SK-N-SH (cell line): ENCODE data around the gene BCR. TPM values are rescaled to one million over a fixed set of nuclear protein-coding genes. Genes with fewer than 3 reads are reported as not detected.

Experiments used
- CTCF ChIA-PET: fragments of 300-600, 350-600 bp; formaldehyde crosslinking; extraction: SDS; loops from one replicate; lab custom pipeline; 2021; lab: Yijun Ruan, JAX
- POLR2A ChIA-PET: fragments of 350-600 bp; sonication (Branson Sonifier 250); formaldehyde crosslinking; extraction: SDS; loops from one replicate; lab custom pipeline; 2020; ENCODE audit warnings: antibody characterized with exemption, inconsistent platforms; lab: Yijun Ruan, JAX
- DNase-seq: peaks from one replicate; pipeline ENCODE4 v3.0.0; 2012
- H2AFZ ChIP-seq: fragments of 200-600 bp; sonication (generic); 2 replicates; pipeline ENCODE4 v1.8.1; 2016; ENCODE audit warnings: antibody characterized with exemption, mild to moderate bottlenecking, low read depth
- H3F3A ChIP-seq: fragments of 200-600 bp; sonication (generic); replicated peaks from 2 replicates; pipeline ENCODE3; 2016; ENCODE audit warnings: antibody characterized with exemption, mild to moderate bottlenecking; ENCODE audit not compliant: insufficient read depth
- H3K27ac ChIP-seq, 2 experiments: fragments of 200-500 bp in 1 of 2; fragments of 200-600 bp in 1 of 2; sonication (Bioruptor generic) in 1 of 2; sonication (generic), shearing (Covaris generic) in 1 of 2; 2 replicates each; pipeline versions ENCODE4 v1.5.1 to v1.6.1; 2014 to 2016; ENCODE audit warnings: low read depth in 2 of 2, inconsistent platforms in 1 of 2, low read length in 1 of 2, mild to moderate bottlenecking in 1 of 2, mixed read lengths in 1 of 2
- H3K27me3 ChIP-seq: fragments of 200-600 bp; sonication (generic), shearing (Covaris generic); 2 replicates; pipeline ENCODE4 v1.6.1; 2016; ENCODE audit warnings: mixed run types; ENCODE audit not compliant: insufficient read depth
- H3K36me3 ChIP-seq, 2 experiments: fragments of 200-500 bp in 1 of 2; fragments of 200-600 bp in 1 of 2; sonication (Bioruptor generic) in 1 of 2; sonication (generic) in 1 of 2; replicated peaks in 1 of 2; 2 replicates each; pipeline versions ENCODE3 to v1.5.1; 2014 to 2016; ENCODE audit warnings: low read length in 1 of 2, mild to moderate bottlenecking in 1 of 2; ENCODE audit not compliant: insufficient read depth in 2 of 2, control insufficient read depth in 1 of 2
- H3K4me1 ChIP-seq, 2 experiments: fragments of 200-500 bp in 1 of 2; fragments of 200-600 bp in 1 of 2; sonication (Bioruptor generic) in 1 of 2; sonication (generic), shearing (Covaris generic) in 1 of 2; 2 replicates each; pipeline versions ENCODE4 v1.5.1 to v1.6.1; 2014 to 2016; ENCODE audit warnings: low read depth in 1 of 2, low read length in 1 of 2, mixed run types in 1 of 2; ENCODE audit not compliant: insufficient read depth in 2 of 2, control insufficient read depth in 1 of 2
- H3K4me2 ChIP-seq: fragments of 200-600 bp; sonication (generic), shearing (Covaris generic); 2 replicates; pipeline ENCODE4 v1.6.1; 2017; ENCODE audit warnings: mixed run types
- H3K4me3 ChIP-seq, 2 experiments: fragments of 200-500 bp in 1 of 2; fragments of 200-600 bp in 1 of 2; sonication (Bioruptor generic) in 1 of 2; sonication (generic), shearing (Covaris generic) in 1 of 2; 2 replicates each; pipeline versions ENCODE4 v1.5.1 to v1.8.1; 2014 to 2016; ENCODE audit warnings: low read depth in 2 of 2, inconsistent platforms in 1 of 2, low read length in 1 of 2, mild to moderate bottlenecking in 1 of 2, mixed read lengths in 1 of 2, moderate library complexity in 1 of 2
- H3K79me2 ChIP-seq: fragments of 200-600 bp; sonication (generic); 2 replicates; pipeline ENCODE4 v1.8.1; 2017; ENCODE audit warnings: mild to moderate bottlenecking; ENCODE audit not compliant: insufficient read depth
- H3K9ac ChIP-seq: fragments of 200-600 bp; sonication (generic); 2 replicates; pipeline ENCODE4 v1.6.1; 2017; ENCODE audit warnings: mixed run types
- H3K9me2 ChIP-seq: fragments of 200-600 bp; sonication (generic); 2 replicates; pipeline ENCODE4 v1.6.1; 2017; ENCODE audit warnings: mixed run types
- H3K9me3 ChIP-seq: fragments of 200-600 bp; sonication (generic); 2 replicates; pipeline ENCODE4 v1.6.1; 2017; ENCODE audit warnings: mixed run types, mild to moderate bottlenecking, moderate library complexity
- H4K20me1 ChIP-seq: fragments of 200-600 bp; sonication (generic); 2 replicates; pipeline ENCODE4 v1.6.1; 2017; ENCODE audit warnings: mild to moderate bottlenecking, mixed run types; ENCODE audit not compliant: insufficient read depth
- CTCF ChIP-seq: fragments of 200-600 bp; sonication (generic); IDR thresholded peaks from 2 replicates; pipeline ENCODE4 v1.6.1; 2017; ENCODE audit warnings: antibody characterized with exemption, mild to moderate bottlenecking, moderate library complexity
- ELF1 ChIP-seq: IDR thresholded peaks from 2 replicates; pipeline ENCODE4 v1.4.0; 2012
- FOXJ3 ChIP-seq: sonication (generic); formaldehyde crosslinking; IDR thresholded peaks from 2 replicates; pipeline ENCODE4 v1.5.1; 2020; ENCODE audit warnings: mild to moderate bottlenecking, missing genetic modification reagents
- GATA2 ChIP-seq: sonication (generic); formaldehyde crosslinking; IDR thresholded peaks from 2 replicates; pipeline ENCODE4 v1.5.0; 2020; ENCODE audit warnings: mild to moderate bottlenecking, missing genetic modification reagents
- NFIC ChIP-seq: IDR thresholded peaks from 2 replicates; pipeline ENCODE4 v1.4.0; 2012; ENCODE audit warnings: borderline replicate concordance
- POLR2AphosphoS5 ChIP-seq: IDR thresholded peaks from 2 replicates; pipeline ENCODE4 v1.6.1; 2012; ENCODE audit warnings: low read depth, low read length
- RAD21 ChIP-seq: IDR thresholded peaks from 2 replicates; pipeline ENCODE4 v1.6.1; 2012; ENCODE audit warnings: mild to moderate bottlenecking, low read length
- RCOR1 ChIP-seq: fragments of 150-350 bp; IDR thresholded peaks from 2 replicates; pipeline ENCODE4 v1.6.1; 2017; ENCODE audit warnings: antibody characterized with exemption, low read length
- RXRA ChIP-seq: IDR thresholded peaks from 2 replicates; pipeline ENCODE4 v1.4.0; 2012; ENCODE audit warnings: low read depth, mild to moderate bottlenecking, borderline replicate concordance
- SMC3 ChIP-seq: IDR thresholded peaks from 2 replicates; pipeline ENCODE4 v1.6.1; 2012; ENCODE audit warnings: low read depth, low read length, improper control_type of control experiment
- TEAD4 ChIP-seq: IDR thresholded peaks from 2 replicates; pipeline ENCODE4 v1.4.0; 2012; ENCODE audit warnings: mild to moderate bottlenecking, borderline replicate concordance; ENCODE audit not compliant: insufficient read depth
- USF2 ChIP-seq: fragments of 150-350 bp; IDR thresholded peaks from 2 replicates; pipeline ENCODE4 v1.6.1; 2017; ENCODE audit warnings: antibody characterized with exemption, low read length, low read depth, borderline replicate concordance
- WGBS: methylation state at CpG from one replicate; pipeline ENCODE4 v1.1.6; 2017; ENCODE audit warnings: low lambda C conversion rate; 5-methylcytosine and 5-hydroxymethylcytosine counted together
- polyA plus RNA-seq, 3 experiments: library from polyadenylated mRNA; depleted of rRNA; stranded (reverse); fragments of >200 nt; gene quantifications; 2 replicates each; pipeline ENCODE4 v1.2.3, GENCODE V29; 2012
- TF ChIP-seq, protein P1 (sequence below): IDR thresholded peaks from 2 replicates; pipeline ENCODE4; 2012

Gene BCR
- polyA plus RNA-seq, 1 of the 3 experiments (the other 2 are of a cell fraction), result 50.9 TPM

DNA sequence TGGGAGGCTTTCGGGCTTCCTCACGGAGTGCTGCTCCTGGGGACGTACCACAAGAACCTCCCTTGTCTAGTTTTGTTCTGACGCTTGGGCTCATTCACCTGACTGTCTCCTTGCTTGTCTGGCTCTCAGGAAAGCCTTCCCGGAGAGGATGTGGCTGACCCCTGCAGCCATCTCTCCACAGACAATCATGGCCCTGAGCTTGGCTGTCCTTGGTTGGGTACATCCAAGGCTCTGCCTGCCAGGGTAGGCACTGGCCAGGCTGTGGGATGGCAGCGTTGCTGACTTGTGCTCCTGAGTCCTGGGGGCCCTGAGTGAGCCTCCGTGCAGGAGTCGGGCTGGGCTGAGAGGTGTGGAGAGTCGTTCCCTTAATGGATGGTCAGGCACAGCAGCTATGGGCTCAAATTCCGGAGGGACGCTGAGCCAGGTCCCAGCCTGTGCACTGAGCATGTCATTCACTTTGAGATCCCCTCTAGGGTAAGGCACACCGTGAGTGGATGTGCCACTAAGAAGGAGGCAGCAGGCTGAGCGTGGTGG, 32.8 kb downstream of the BCR start (continued):
- TF ChIP-seq TEAD4 (no peak), SMC3 (no peak), CTCF (no peak)

GRCh38 chr22:23213581-23214334, 33.4 kb downstream of the BCR start:
- H3K9me3 ChIP-seq, result no peaks in the 10 kb centered on the region
- H3K4me1 ChIP-seq, result peaks cover 14 to 46% of the 10 kb centered on the region in 2 experiments; a peak in 3 of 4 replicates
- no peak overlapping the region for H3K4me2 ChIP-seq
- H2AFZ ChIP-seq, result no peak overlapping the region
- ChIA-PET POLR2A (no interaction called here), CTCF (interaction anchor here (0.9 to 1.0 kb wide), 2 partner anchors 10 to 68 kb away, joined by 4 to 6 read pairs; no protein-coding TSS in a partner anchor)
- no peaks in the 10 kb centered on the region for H3K36me3 ChIP-seq
- no peaks in the 10 kb centered on the region for H3F3A ChIP-seq
- H3K4me3 ChIP-seq, result no peak overlapping the region
- H3K9ac ChIP-seq, result no peak overlapping the region
- 90% methylated on average over 11 of the region's 11 CpGs for whole genome bisulfite sequencing
- no peaks in the 10 kb centered on the region for H3K27me3 ChIP-seq
- H4K20me1 ChIP-seq, result peaks cover 73% of the 10 kb centered on the region
- H3K9me2 ChIP-seq, result no peaks in the 10 kb centered on the region
- no peak for TF ChIP-seq CTCF
- peak; percentile 44; the same call in 1 of the 2 replicates for TF ChIP-seq GATA2 (CRISPR knock-in tag)
- no peak for TF ChIP-seq ELF1
- no peak for TF ChIP-seq NFIC
- peaks cover 88% of the 10 kb centered on the region for H3K79me2 ChIP-seq
- H3K27ac ChIP-seq, result peak overlapping the region in 1 of 2 experiments; percentile 47; a peak in 2 of 4 replicates
- no peak for DNase-seq

DNA sequence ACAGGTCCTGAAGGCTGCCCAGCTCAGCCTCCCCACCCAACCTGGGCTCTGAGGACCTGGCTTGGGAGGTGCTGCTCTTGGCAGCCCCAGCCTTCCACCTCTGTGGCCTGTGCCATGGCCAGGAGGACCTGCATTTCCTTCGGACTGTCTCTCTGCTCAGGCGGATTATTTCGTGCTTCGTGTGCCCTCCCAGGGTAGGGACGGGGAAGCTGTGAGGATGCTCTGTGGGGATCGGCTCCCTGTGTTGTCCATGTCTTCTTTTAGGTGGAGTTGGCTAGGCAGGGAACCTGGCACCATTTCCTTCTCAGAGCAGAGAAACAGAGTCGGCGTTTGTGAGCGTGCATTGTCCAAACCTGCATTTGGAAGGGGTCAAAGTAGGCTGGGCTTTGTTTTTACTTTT, 34.1 kb downstream of the BCR start:
- H3K4me3 ChIP-seq, result no peak overlapping the region
- TF ChIP-seq FOXJ3 (no peak), RCOR1 (no peak), POLR2AphosphoS5 (no peak), TEAD4 (no peak), ELF1 (no peak), RAD21 (no peak), RXRA (no peak), USF2 (no peak)
- TF ChIP-seq, protein P1, sequence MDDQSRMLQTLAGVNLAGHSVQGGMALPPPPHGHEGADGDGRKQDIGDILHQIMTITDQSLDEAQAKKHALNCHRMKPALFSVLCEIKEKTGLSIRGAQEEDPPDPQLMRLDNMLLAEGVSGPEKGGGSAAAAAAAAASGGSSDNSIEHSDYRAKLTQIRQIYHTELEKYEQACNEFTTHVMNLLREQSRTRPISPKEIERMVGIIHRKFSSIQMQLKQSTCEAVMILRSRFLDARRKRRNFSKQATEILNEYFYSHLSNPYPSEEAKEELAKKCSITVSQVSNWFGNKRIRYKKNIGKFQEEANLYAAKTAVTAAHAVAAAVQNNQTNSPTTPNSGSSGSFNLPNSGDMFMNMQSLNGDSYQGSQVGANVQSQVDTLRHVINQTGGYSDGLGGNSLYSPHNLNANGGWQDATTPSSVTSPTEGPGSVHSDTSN, result no peak

More for the DNA sequence above, 34.1 kb downstream of the BCR start:
- H3K9me2 ChIP-seq, result no peaks in the 10 kb centered on the region
- no peaks in the 10 kb centered on the region for H3K36me3 ChIP-seq
- peaks cover 92% of the 10 kb centered on the region for H3K79me2 ChIP-seq
- H3K9me3 ChIP-seq, result no peaks in the 10 kb centered on the region
- H3K4me2 ChIP-seq, result no peak overlapping the region
- WGBS, result 95% methylated on average over 7 of the region's 9 CpGs
- DNase-seq, result no peak
- CTCF ChIA-PET, result interaction anchor here (0.9 kb wide), 1 partner anchor 67 kb away, joined by 4 read pairs; no protein-coding TSS in a partner anchor
- no peaks in the 10 kb centered on the region for H3F3A ChIP-seq
- POLR2A ChIA-PET, result no interaction called here
- peak overlapping the region in 1 of 2 experiments; percentile 47; a peak in 2 of 4 replicates for H3K27ac ChIP-seq
- no peak overlapping the region for H2AFZ ChIP-seq
- peaks cover 79% of the 10 kb centered on the region for H4K20me1 ChIP-seq
- no peaks in the 10 kb centered on the region for H3K27me3 ChIP-seq
- H3K9ac ChIP-seq, result no peak overlapping the region
- peaks cover 20 to 53% of the 10 kb centered on the region in 2 experiments; a peak in 3 of 4 replicates for H3K4me1 ChIP-seq
